ENCODE results near the gene FGD6.

The FGD6 gene

GRCh38 chr12:95231190-95231589 lies 13.9 kb upstream of the FGD6 start:
- DNase-seq: no peak

GRCh38 chr12:95230313-95230712 lies 13.0 kb upstream of the FGD6 start:
- no peak for DNase-seq

GRCh38 chr12:95229636-95230035 lies 12.4 kb upstream of the FGD6 start:
- DNase-seq: no peak

- DNase-seq: no peak
Observed at GRCh38 chr12:95228617-95229016, 11.3 kb upstream of the FGD6 start.

GRCh38 chr12:95227818-95228356 lies 10.6 kb upstream of the FGD6 start:
- no peak for DNase-seq

- no peak for DNase-seq
Observed at GRCh38 chr12:95225645-95226212, 8.5 kb upstream of the FGD6 start.

GRCh38 chr12:95224202-95225170 lies 7.2 kb upstream of the FGD6 start:
- DNase-seq: no peak

- no peak for DNase-seq
Observed at GRCh38 chr12:95220726-95221125, 3.5 kb upstream of the FGD6 start.

- DNase-seq: no peak
Observed at GRCh38 chr12:95220190-95220589, 2.9 kb upstream of the FGD6 start.

GRCh38 chr12:95218150-95219133 lies 1.2 kb upstream of the FGD6 start:
- DNase-seq: peak; percentile 69

- DNase-seq: peak; percentile 63
Observed at GRCh38 chr12:95216711-95217376, 423 bp downstream of the FGD6 start.

- no peak for DNase-seq
Observed at GRCh38 chr12:95215949-95216348, 1.3 kb downstream of the FGD6 start.

GRCh38 chr12:95214466-95214865 lies 2.8 kb downstream of the FGD6 start:
- no peak for DNase-seq

- no peak for DNase-seq
Observed at GRCh38 chr12:95213928-95214327, 3.3 kb downstream of the FGD6 start.

GRCh38 chr12:95213119-95213518 lies 4.1 kb downstream of the FGD6 start:
- DNase-seq: no peak

GRCh38 chr12:95212586-95212985 lies 4.7 kb downstream of the FGD6 start:
- DNase-seq: no peak

GRCh38 chr12:95208678-95209077 lies 8.6 kb downstream of the FGD6 start:
- DNase-seq: no peak

GRCh38 chr12:95207407-95207806 lies 9.9 kb downstream of the FGD6 start:
- no peak for DNase-seq

GRCh38 chr12:95206916-95207315 lies 10.4 kb downstream of the FGD6 start:
- DNase-seq: no peak

- DNase-seq: no peak
Observed at GRCh38 chr12:95205685-95206084, 11.6 kb downstream of the FGD6 start.

GRCh38 chr12:95205016-95205624 lies 12.1 kb downstream of the FGD6 start:
- DNase-seq: no peak
